Activated CD4-positive, alpha-beta T cell treated with anti-CD3 and anti-CD28 coated beads for 36 hours (primary cell): ENCODE results near the gene COL17A1. TPM values are rescaled to one million over a fixed set of nuclear protein-coding genes. Genes with fewer than 3 reads are reported as not detected.

ENCODE experiments used
- ATAC-seq: fragments of 200-7000 bp; cut with Tn5 transposase; one replicate; pipeline ENCODE4 v1.10.0; 2021; ENCODE audit warnings: mild to moderate bottlenecking, moderate library complexity
- CTCF ChIA-PET: fragments of 350-600 bp; sonication (Branson Sonifier 250); formaldehyde crosslinking; loops from one replicate; lab custom pipeline; 2021; ENCODE audit warnings: antibody characterized with exemption; lab: Charles Lee
- POLR2A ChIA-PET: fragments of 350-600 bp; sonication (Branson Sonifier 250); formaldehyde crosslinking; loops from one replicate; lab custom pipeline; 2021; ENCODE audit warnings: antibody characterized with exemption, inconsistent platforms; lab: Charles Lee
- DNase-seq: peaks from one replicate; pipeline ENCODE4 v3.0.0-alpha.2; 2020
- H3K27ac Mint-ChIP-seq: one replicate; pipeline ENCODE4 v1.8.0; 2021; ENCODE audit warnings: mixed read lengths
- H3K27me3 Mint-ChIP-seq: one replicate; pipeline ENCODE4 v1.8.0; 2021; ENCODE audit warnings: mixed read lengths
- H3K36me3 Mint-ChIP-seq: one replicate; pipeline ENCODE4 v1.8.0; 2021; ENCODE audit warnings: low read depth, mixed read lengths
- H3K4me1 Mint-ChIP-seq: one replicate; pipeline ENCODE4 v1.8.0; 2021; ENCODE audit warnings: mixed read lengths
- H3K4me3 Mint-ChIP-seq: one replicate; pipeline ENCODE4 v1.8.0; 2021; ENCODE audit warnings: mild to moderate bottlenecking, moderate library complexity, mixed read lengths
- H3K9me3 Mint-ChIP-seq: one replicate; pipeline ENCODE4 v1.8.0; 2021; ENCODE audit warnings: low read depth, mixed read lengths
- intact Hi-C, 2 experiments: fragments of 100-400 bp; cut with DNase I in 1 of 2; cut with micrococcal nuclease in 1 of 2; formaldehyde crosslinking; loops; one replicate each; pipeline versions ENCODE4 v1.14.2 to v1.15.1; 2022 to 2024; cut with DNase I, micrococcal nuclease
- total RNA-seq, 2 experiments: library from RNA; stranded (reverse); gene quantifications; one replicate each; pipeline ENCODE4 v1.2.3, GENCODE V29; 2021

The COL17A1 gene
- total RNA-seq, 2 experiments from 2014 or later, result not detected

DNA sequence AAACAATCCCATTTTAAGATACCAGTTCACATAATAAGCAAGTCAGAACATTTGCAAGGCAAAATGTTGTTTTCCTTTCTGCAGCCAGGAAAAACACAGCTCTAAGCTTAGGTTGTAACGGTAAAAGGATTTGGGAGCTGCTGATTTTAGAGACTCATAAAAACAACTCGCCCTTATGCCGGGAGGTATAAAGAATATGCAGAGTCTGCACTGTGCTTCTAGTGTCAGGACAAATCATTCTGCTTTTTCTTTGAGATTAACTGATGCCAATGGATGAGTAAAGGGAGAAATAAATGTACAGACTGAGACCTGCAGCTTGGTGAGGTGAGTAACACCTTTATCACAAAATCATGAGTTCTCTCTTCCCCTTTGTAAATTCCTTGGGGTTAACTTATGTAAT, 34.3 kb upstream of the COL17A1 start:
- DNase-seq, result no peak
- CTCF ChIA-PET, result interaction anchor here (0.6 to 2.7 kb wide), 6 partner anchors 10 to 231 kb away, joined by 3 to 19 read pairs (median 7); no protein-coding TSS in a partner anchor
- peak overlapping the region; percentile 97 for H3K27ac Mint-ChIP-seq

DNA sequence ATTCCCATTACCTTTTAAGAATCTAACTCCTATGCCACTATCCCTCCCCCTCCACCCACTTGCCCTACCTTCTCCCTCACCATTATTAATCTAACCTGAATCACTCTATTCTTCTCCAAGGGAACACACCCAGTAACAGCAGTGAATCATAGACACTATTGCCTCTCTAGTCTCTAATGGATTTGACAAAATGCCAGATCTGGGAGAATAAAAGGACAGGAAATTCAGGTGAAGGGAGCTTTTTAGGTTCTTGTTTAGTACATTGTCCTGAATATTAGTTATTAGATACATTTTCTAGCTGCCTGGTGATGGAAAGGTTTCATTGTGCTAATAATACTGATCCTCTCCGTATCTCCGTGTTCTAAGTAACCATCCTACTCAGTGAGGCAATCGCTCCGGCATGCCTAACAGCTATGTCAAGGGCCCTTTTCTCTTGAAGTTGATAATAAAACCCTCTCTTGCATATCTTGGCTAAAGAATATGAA, 32.2 kb upstream of the COL17A1 start:
- H3K27ac Mint-ChIP-seq, result no peak overlapping the region
- CTCF ChIA-PET, result interaction anchor here (0.9 to 1.2 kb wide), 2 partner anchors 100 to 230 kb away, joined by 3 to 4 read pairs; no protein-coding TSS in a partner anchor
- DNase-seq (no peak), ATAC-seq (no peak)
- POLR2A ChIA-PET, result no interaction called here
- no peaks in the 10 kb centered on the region for H3K27me3 Mint-ChIP-seq
- no peaks in the 10 kb centered on the region for H3K9me3 Mint-ChIP-seq
- H3K4me3 Mint-ChIP-seq, result no peak overlapping the region
- H3K4me1 Mint-ChIP-seq, result peaks cover 36% of the 10 kb centered on the region
- intact Hi-C loops, result no loop called here
- peaks cover 3% of the 10 kb centered on the region for H3K36me3 Mint-ChIP-seq

More for the DNA sequence above, 34.3 kb upstream of the COL17A1 start:
- Mint-ChIP-seq H3K4me3 (no peak overlapping the region), H3K36me3 (peaks cover 8% of the 10 kb centered on the region), H3K9me3 (no peaks in the 10 kb centered on the region), H3K27me3 (no peaks in the 10 kb centered on the region), H3K4me1 (peaks cover 46% of the 10 kb centered on the region)
- no peak for ATAC-seq
- intact Hi-C loops, result loop anchor here (2.0 to 5.0 kb wide), 9 partner anchors 27 to 1478 kb away; partner anchors contain the start of genes ITPRIP (in 2 of the 2), CFAP58 (in 1 of the 2), TAF5 (in 1 of the 2) and TRIM8 (in 1 of the 2)
- POLR2A ChIA-PET, result interaction anchor here (0.6 to 2.7 kb wide), 4 partner anchors 10 to 209 kb away, joined by 3 to 10 read pairs (median 7); no protein-coding TSS in a partner anchor

DNA sequence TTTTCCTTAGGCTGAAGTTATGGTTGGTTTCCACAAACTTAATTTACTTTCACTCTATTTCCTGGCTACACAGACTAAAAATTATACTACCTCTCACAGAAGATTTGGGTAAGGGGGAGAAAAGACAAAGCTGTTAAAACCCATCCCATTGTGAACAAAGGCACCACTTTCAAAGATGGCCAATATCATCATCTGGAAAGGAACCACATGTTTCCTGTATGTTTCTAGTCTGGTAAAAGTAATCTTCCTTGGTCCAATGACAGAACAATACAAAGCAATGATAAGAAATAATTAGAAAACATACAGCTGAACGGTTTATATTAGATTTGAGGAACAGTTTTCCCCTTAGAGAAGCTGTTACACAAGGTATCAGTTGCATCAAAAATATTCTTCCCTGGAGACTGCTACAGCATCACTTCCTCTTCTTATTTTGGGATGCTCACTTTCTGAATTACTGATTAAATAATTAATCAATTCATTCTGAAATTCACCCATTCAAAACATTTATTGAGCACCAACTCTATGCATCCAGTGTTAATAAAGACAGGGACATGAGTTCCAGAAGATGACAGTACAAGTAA, 27.8 kb upstream of the COL17A1 start:
- Mint-ChIP-seq H3K4me1 (peaks cover 29% of the 10 kb centered on the region), H3K36me3 (no peaks in the 10 kb centered on the region), H3K27ac (no peak overlapping the region), H3K4me3 (no peak overlapping the region), H3K9me3 (no peaks in the 10 kb centered on the region), H3K27me3 (peaks cover 7% of the 10 kb centered on the region)
- ChIA-PET CTCF (interaction anchor here (1.2 kb wide), 2 partner anchors 9 to 36 kb away, joined by 3 to 6 read pairs; partner anchors contain the start of gene SFR1), POLR2A (no interaction called here)
- intact Hi-C loops, result no loop called here
- ATAC-seq (no peak), DNase-seq (no peak)

DNA sequence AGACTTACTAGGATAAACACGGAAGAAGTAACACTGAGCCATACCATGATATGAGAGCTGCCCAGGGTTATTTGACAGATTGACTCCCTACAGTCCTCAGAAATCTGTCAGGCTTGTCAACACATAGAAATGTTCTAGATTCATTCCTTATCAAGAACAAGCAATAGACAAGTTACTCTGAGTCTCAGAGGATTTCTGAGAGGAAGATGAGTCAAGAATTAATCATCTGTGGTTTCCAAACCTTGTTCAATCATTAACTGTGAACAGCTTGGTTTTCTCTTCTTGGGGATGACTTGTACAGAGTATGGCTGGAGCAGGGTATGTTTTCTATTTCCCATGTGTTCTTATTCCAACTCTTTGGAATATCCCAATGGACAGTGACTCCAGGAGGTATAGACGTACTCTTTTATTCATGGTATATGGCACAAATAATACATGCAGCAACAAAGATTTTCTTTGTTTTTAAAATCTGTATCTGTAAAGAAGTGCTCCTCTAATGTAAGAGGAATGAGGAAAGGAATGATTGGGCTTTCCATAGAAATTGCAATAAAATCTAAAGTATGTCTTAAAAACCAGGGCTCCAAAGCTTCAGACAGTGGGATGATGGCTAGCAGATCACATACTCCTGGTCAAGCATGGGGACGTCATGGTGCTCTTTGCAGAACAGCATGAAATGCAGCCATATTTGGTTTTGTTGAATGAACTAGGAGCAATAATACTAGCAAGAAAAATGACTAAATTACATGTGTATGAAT, 24.4 kb upstream of the COL17A1 start:
- H3K4me1 Mint-ChIP-seq, result peaks cover 13% of the 10 kb centered on the region
- H3K27ac Mint-ChIP-seq, result no peak overlapping the region
- intact Hi-C loops, result no loop called here
- POLR2A ChIA-PET, result interaction anchor here (2.0 kb wide), 1 partner anchor 11 kb away, joined by 10 read pairs; the partner anchor contains the start of gene SFR1
- H3K36me3 Mint-ChIP-seq, result no peaks in the 10 kb centered on the region
- H3K27me3 Mint-ChIP-seq, result peaks cover 7% of the 10 kb centered on the region
- no peak overlapping the region for H3K4me3 Mint-ChIP-seq
- CTCF ChIA-PET, result interaction anchor here (0.7 to 3.0 kb wide), 3 partner anchors 11 to 27 kb away, joined by 3 to 19 read pairs (median 5); partner anchors contain the start of gene SFR1
- DNase-seq, result no peak
- peak; percentile 99 for ATAC-seq
- H3K9me3 Mint-ChIP-seq, result no peaks in the 10 kb centered on the region

DNA sequence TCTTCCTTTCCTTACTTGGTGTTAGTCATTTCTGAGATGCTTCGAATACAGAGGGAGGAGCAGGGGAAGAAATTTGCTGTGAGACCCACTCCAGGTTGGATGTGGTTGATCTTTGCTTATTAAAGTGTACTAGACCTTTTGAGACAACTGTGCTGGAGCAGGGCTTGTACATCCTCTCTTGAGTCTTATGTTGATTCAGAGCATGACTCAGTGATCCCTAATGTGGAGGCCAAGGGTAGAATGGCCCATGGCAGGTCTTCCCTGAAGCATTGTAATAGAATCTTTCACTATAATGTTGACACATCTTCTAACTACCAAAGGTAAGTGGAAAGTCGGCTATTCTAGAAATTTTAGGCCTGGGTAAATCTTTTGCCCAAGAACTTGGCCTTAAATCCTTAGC, 19.2 kb upstream of the COL17A1 start:
- Mint-ChIP-seq H3K9me3 (no peaks in the 10 kb centered on the region), H3K36me3 (no peaks in the 10 kb centered on the region), H3K4me3 (no peak overlapping the region), H3K4me1 (peaks cover 13% of the 10 kb centered on the region), H3K27ac (no peak overlapping the region), H3K27me3 (peaks cover 2% of the 10 kb centered on the region)
- ATAC-seq (peak; percentile 75), DNase-seq (no peak)
- CTCF ChIA-PET, result no interaction called here
- intact Hi-C loops, result no loop called here
- POLR2A ChIA-PET, result no interaction called here

DNA sequence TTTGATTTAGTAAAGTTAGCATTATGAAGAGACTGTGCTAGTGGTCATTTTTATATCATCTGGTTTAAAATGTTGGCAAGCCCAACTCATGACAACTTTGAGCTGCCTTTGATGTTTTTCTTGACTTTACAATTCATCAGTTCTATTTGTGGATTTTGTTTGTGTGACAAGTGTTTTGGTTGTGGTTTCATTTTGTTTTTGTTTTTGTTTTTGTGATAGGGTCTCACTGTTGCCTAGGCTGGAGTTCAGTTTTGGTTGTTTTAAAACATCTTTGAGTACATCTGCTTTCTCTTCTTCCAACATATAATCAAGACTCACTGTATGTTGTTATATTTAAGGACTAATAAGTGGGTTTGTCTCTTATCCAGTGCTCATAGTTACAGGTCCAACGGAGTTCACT, 18.7 kb upstream of the COL17A1 start:
- H3K4me3 Mint-ChIP-seq, result no peak overlapping the region
- ChIA-PET CTCF (no interaction called here), POLR2A (no interaction called here)
- ATAC-seq (no peak), DNase-seq (no peak)
- intact Hi-C loops, result no loop called here
- peaks cover 2% of the 10 kb centered on the region for H3K27me3 Mint-ChIP-seq
- H3K27ac Mint-ChIP-seq, result no peak overlapping the region
- no peaks in the 10 kb centered on the region for H3K9me3 Mint-ChIP-seq
- peaks cover 9% of the 10 kb centered on the region for H3K4me1 Mint-ChIP-seq
- H3K36me3 Mint-ChIP-seq, result no peaks in the 10 kb centered on the region

DNA sequence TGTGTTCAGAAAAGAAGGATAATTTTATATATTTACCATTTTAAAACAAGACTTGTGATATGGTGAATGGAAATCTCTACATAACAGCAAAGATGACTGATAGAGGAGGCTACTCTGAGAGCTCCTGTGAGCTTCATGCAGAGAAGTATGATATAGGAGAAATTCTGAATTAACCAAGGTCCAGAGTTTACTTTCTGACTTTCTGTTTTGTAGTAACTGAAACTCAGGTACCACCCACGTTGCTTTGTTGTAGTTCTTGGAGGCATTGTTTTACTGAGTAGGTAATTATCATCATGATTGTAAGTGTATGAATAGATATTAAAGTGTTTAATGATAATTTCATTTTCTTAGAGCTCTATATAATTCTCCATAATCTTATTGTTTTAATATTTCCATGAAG, 18.3 kb upstream of the COL17A1 start:
- ChIA-PET POLR2A (no interaction called here), CTCF (no interaction called here)
- ATAC-seq (no peak), DNase-seq (no peak)
- H3K4me1 Mint-ChIP-seq, result peaks cover 9% of the 10 kb centered on the region
- H3K4me3 Mint-ChIP-seq, result no peak overlapping the region
- peaks cover 2% of the 10 kb centered on the region for H3K27me3 Mint-ChIP-seq
- H3K9me3 Mint-ChIP-seq, result no peaks in the 10 kb centered on the region
- no peak overlapping the region for H3K27ac Mint-ChIP-seq
- intact Hi-C loops, result no loop called here
- no peaks in the 10 kb centered on the region for H3K36me3 Mint-ChIP-seq

DNA sequence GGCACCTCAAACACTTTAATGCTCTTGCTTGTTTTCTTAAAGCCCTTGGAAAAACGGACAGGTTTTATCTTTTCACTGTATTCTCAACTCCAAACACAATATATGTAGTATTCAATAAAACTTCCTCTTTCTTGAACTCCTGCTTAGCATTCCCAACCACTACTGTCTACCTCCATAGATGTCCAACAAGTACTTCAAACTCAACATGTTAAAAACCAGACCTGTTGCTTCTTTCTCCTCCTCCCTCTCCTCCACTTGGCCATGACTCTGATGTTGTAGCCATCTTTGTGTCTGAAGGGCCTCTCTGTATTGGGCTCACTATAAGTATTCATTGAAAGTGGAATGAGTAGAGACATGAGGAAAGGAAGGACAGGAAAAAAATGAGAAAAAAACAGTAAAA, 16.2 kb upstream of the COL17A1 start:
- DNase-seq (no peak), ATAC-seq (no peak)
- no peak overlapping the region for H3K27ac Mint-ChIP-seq
- no peaks in the 10 kb centered on the region for H3K9me3 Mint-ChIP-seq
- no peaks in the 10 kb centered on the region for H3K36me3 Mint-ChIP-seq
- peaks cover 9% of the 10 kb centered on the region for H3K4me1 Mint-ChIP-seq
- POLR2A ChIA-PET, result no interaction called here
- H3K27me3 Mint-ChIP-seq, result peaks cover 2% of the 10 kb centered on the region
- CTCF ChIA-PET, result no interaction called here
- intact Hi-C loops, result no loop called here
- H3K4me3 Mint-ChIP-seq, result no peak overlapping the region

DNA sequence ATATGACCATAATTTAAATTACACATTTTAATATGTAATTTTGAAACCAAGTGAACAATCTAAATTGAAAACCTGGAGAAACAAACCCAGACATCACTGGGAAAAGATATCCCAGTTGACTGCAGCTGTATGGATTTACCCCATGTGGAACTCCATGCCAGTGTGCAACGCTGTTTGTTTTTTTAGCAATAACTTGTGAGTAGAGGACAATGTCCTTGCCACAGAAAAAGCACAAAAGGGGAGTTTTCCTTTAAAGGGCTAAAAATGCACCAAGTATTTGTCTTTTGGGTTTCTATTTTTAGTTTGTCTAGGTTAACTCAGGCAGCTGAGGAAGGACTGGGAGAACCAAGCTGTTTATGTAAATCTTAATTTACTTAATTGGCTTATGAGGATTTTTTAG, 15.1 kb upstream of the COL17A1 start:
- POLR2A ChIA-PET, result no interaction called here
- CTCF ChIA-PET, result interaction anchor here (2.5 kb wide), 1 partner anchor 20 kb away, joined by 10 read pairs; the partner anchor contains the start of gene SFR1
- DNase-seq (no peak), ATAC-seq (no peak)
- no peak overlapping the region for H3K4me3 Mint-ChIP-seq
- no peak overlapping the region for H3K27ac Mint-ChIP-seq
- H3K27me3 Mint-ChIP-seq, result peaks cover 2% of the 10 kb centered on the region
- intact Hi-C loops, result no loop called here
- H3K9me3 Mint-ChIP-seq, result no peaks in the 10 kb centered on the region
- H3K4me1 Mint-ChIP-seq, result peaks cover 9% of the 10 kb centered on the region
- H3K36me3 Mint-ChIP-seq, result no peaks in the 10 kb centered on the region

DNA sequence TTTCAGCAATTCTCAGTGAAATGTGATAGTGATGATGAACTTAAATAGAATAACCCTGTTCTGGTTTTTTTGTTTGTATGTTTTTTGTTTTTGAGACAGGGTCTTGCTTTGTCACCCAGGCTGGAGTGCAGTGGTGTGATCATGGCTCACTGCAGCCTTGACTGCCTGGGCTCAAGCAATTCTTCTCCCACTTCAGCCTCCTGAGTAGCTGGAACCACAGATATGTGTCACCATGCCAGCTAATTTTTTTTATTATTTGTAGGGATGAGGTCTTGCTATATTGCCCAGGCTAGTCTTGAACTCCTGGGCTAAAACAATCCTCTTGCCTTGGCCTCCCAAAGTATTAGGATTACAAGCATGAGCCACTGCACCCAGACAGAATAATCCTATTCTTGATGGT, 14.3 kb upstream of the COL17A1 start:
- Mint-ChIP-seq H3K9me3 (no peaks in the 10 kb centered on the region), H3K27me3 (peaks cover 2% of the 10 kb centered on the region), H3K36me3 (no peaks in the 10 kb centered on the region), H3K4me3 (no peak overlapping the region), H3K27ac (no peak overlapping the region), H3K4me1 (peaks cover 7% of the 10 kb centered on the region)
- POLR2A ChIA-PET, result no interaction called here
- no peak for ATAC-seq
- intact Hi-C loops, result no loop called here
- CTCF ChIA-PET, result interaction anchor here (2.5 kb wide), 1 partner anchor 21 kb away, joined by 10 read pairs; the partner anchor contains the start of gene SFR1
- no peak for DNase-seq

DNA sequence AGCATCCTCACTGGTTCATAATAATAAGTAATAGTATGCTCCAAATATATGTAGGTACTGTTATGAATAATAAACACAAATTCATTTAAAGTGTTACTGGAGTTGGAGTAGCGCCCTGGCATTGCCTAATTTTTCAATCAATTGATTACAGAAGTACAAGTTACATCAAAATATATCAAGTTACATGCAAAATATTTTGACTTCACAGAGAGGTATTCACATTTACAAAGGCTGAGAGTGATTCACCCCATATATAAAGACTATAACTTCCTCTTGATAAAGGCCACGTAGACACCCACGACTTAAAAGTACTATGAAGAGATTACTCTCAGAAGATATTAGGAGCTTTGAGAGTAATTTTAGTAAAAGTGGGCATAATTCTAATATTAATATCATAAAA, 13.6 kb upstream of the COL17A1 start:
- ATAC-seq (no peak), DNase-seq (no peak)
- no peak overlapping the region for H3K27ac Mint-ChIP-seq
- H3K4me1 Mint-ChIP-seq, result peaks cover 4% of the 10 kb centered on the region
- POLR2A ChIA-PET, result no interaction called here
- no peaks in the 10 kb centered on the region for H3K36me3 Mint-ChIP-seq
- peaks cover 2% of the 10 kb centered on the region for H3K27me3 Mint-ChIP-seq
- H3K9me3 Mint-ChIP-seq, result peaks cover 2% of the 10 kb centered on the region
- intact Hi-C loops, result no loop called here
- CTCF ChIA-PET, result interaction anchor here (2.5 kb wide), 1 partner anchor 21 kb away, joined by 10 read pairs; the partner anchor contains the start of gene SFR1
- no peak overlapping the region for H3K4me3 Mint-ChIP-seq
